ENCODE data around the gene TTC39B. TPM values are rescaled to one million over a fixed set of nuclear protein-coding genes. Genes with fewer than 3 reads are reported as not detected.

Gene TTC39B
- total RNA-seq, 2 donors from 2014 or later: 53.5 to 69.5 TPM

- no peak overlapping the region for H3K4me3 Mint-ChIP-seq
- DNase-seq: no peak
- no peak overlapping the region for H3K27ac Mint-ChIP-seq
- 90% methylated on average over 3 of the region's 3 CpGs for WGBS, 2 experiments (ENCODE audit: insufficient coverage in 1 of 2, insufficient read length in 1 of 2)
- H3K9me3 Mint-ChIP-seq: no peaks in the 10 kb centered on the region
- H3K9me3 ChIP-seq (ENCODE audit: control insufficient read depth, low read length): no peaks in the 10 kb centered on the region
- no peak overlapping the region for H3K9ac ChIP-seq (ENCODE audit: extremely low read depth, low read length, poor library complexity, severe bottlenecking)
- H3K27ac ChIP-seq (ENCODE audit: low read depth, low read length): no peak overlapping the region
- H3K36me3 ChIP-seq (ENCODE audit: control insufficient read depth, insufficient read depth, low read length): no peaks in the 10 kb centered on the region
- no peaks in the 10 kb centered on the region for H3K27me3 Mint-ChIP-seq (ENCODE audit: insufficient read depth)
- no peaks in the 10 kb centered on the region for H3K27me3 ChIP-seq (ENCODE audit: control insufficient read depth, insufficient read depth, low read length, poor library complexity, severe bottlenecking)
- no peak overlapping the region for H3K4me3 ChIP-seq (ENCODE audit: low read length)
- peaks cover 3% of the 10 kb centered on the region for H3K36me3 Mint-ChIP-seq (ENCODE audit: low read depth)
- TF ChIP-seq CTCF (conservative IDR thresholded peaks at IDR 0.05): no peak
- peaks cover 20% of the 10 kb centered on the region for H3K4me1 ChIP-seq (ENCODE audit: control insufficient read depth, insufficient read depth, low read length)
- peaks cover 17% of the 10 kb centered on the region for H3K4me1 Mint-ChIP-seq
These were observed 153.1 kb downstream of the TTC39B start for GRCh38 chr9:15153961-15154360.

GRCh38 chr9:15150939-15151338 lies 156.1 kb downstream of the TTC39B start:
- no peak for TF ChIP-seq CTCF (conservative IDR thresholded peaks at IDR 0.05)
- H3K36me3 Mint-ChIP-seq (ENCODE audit: low read depth): no peaks in the 10 kb centered on the region
- Histone ChIP-seq H3K27me3 (ENCODE audit: control insufficient read depth, insufficient read depth, low read length, poor library complexity, severe bottlenecking) (no peaks in the 10 kb centered on the region), H3K4me1 (ENCODE audit: control insufficient read depth, insufficient read depth, low read length) (peaks cover 3% of the 10 kb centered on the region), H3K4me3 (ENCODE audit: low read length) (no peak overlapping the region), H3K9ac (ENCODE audit: extremely low read depth, low read length, poor library complexity, severe bottlenecking) (no peak overlapping the region), H3K9me3 (ENCODE audit: control insufficient read depth, low read length) (no peaks in the 10 kb centered on the region), H3K27ac (ENCODE audit: low read depth, low read length) (no peak overlapping the region), H3K36me3 (ENCODE audit: control insufficient read depth, insufficient read depth, low read length) (no peaks in the 10 kb centered on the region)
- 91 to 93% methylated on average over 3 to 4 of the region's 4 CpGs for WGBS, 2 experiments (ENCODE audit: insufficient coverage in 1 of 2, insufficient read length in 1 of 2)
- no peak for DNase-seq
- no peaks in the 10 kb centered on the region for H3K27me3 Mint-ChIP-seq (ENCODE audit: insufficient read depth)
- peaks cover 9% of the 10 kb centered on the region for H3K4me1 Mint-ChIP-seq
- no peak overlapping the region for H3K4me3 Mint-ChIP-seq
- no peak overlapping the region for H3K27ac Mint-ChIP-seq
- H3K9me3 Mint-ChIP-seq: no peaks in the 10 kb centered on the region

GRCh38 chr9:15149450-15149849 lies 157.6 kb downstream of the TTC39B start:
- H3K4me1 ChIP-seq (ENCODE audit: control insufficient read depth, insufficient read depth, low read length): peaks cover 3% of the 10 kb centered on the region
- no peak for DNase-seq
- H3K27ac ChIP-seq (ENCODE audit: low read depth, low read length): no peak overlapping the region
- H3K36me3 ChIP-seq (ENCODE audit: control insufficient read depth, insufficient read depth, low read length): no peaks in the 10 kb centered on the region
- no peak overlapping the region for H3K4me3 ChIP-seq (ENCODE audit: low read length)
- no peak for TF ChIP-seq CTCF (conservative IDR thresholded peaks at IDR 0.05)
- Mint-ChIP-seq H3K4me1 (peaks cover 13% of the 10 kb centered on the region), H3K36me3 (ENCODE audit: low read depth) (no peaks in the 10 kb centered on the region), H3K9me3 (no peaks in the 10 kb centered on the region), H3K27me3 (ENCODE audit: insufficient read depth) (no peaks in the 10 kb centered on the region), H3K27ac (no peak overlapping the region), H3K4me3 (no peak overlapping the region)
- no peak overlapping the region for H3K9ac ChIP-seq (ENCODE audit: extremely low read depth, low read length, poor library complexity, severe bottlenecking)
- H3K9me3 ChIP-seq (ENCODE audit: control insufficient read depth, low read length): no peaks in the 10 kb centered on the region
- no peaks in the 10 kb centered on the region for H3K27me3 ChIP-seq (ENCODE audit: control insufficient read depth, insufficient read depth, low read length, poor library complexity, severe bottlenecking)

All from endodermal cell (in vitro differentiated cells).